H1 (cell line): Measurements from ENCODE around the gene AGRN. TPM values are rescaled to one million over a fixed set of nuclear protein-coding genes. Genes with fewer than 3 reads are reported as not detected.

Experiments used
- E2F6 ChIP-seq: IDR thresholded peaks from 2 replicates; pipeline ENCODE4 v1.6.1; 2012; ENCODE audit warnings: inconsistent platforms
- NRF1 ChIP-seq: IDR thresholded peaks from 2 replicates; pipeline ENCODE4 v1.6.1; 2011; ENCODE audit warnings: mild to moderate bottlenecking, low read depth, low read length, improper control_type of control experiment
- SIX5 ChIP-seq: IDR thresholded peaks from 2 replicates; pipeline ENCODE4 v1.6.1; 2011; ENCODE audit warnings: mild to moderate bottlenecking, low read depth, low read length
- SRF ChIP-seq: IDR thresholded peaks from 2 replicates; pipeline ENCODE4 v1.6.1; 2011; ENCODE audit warnings: mild to moderate bottlenecking, low read depth, low read length, moderate library complexity
- polyA plus RNA-seq, 7 experiments: library from polyadenylated mRNA; depleted of rRNA in 3 of 7; stranded (reverse) in 5 of 7; unstranded in 2 of 7; fragments of >200 nt in 5 of 7; fragments of 200-250 nt in 2 of 7; gene quantifications; 1 replicate in 5 of 7; 2 replicates in 1 of 7; 4 replicates in 1 of 7; pipeline versions ENCODE4 v1.2.1 to v1.2.3, GENCODE V29; 2011 to 2013; ENCODE audit warnings: missing spikeins in 2 of 7, mixed read lengths in 2 of 7
- total RNA-seq: library from RNA; stranded (reverse); fragmentation: NEBNext Ultra II Directional; extraction: Animal tissue kit (Norgen Biotek cat#: 25700); gene quantifications from 2 replicates; pipeline ENCODE4 v1.2.1, GENCODE V29; 2021

The AGRN gene
- total and polyA plus RNA-seq, 2 of the 8 experiments (the other 6 are each of a cell fraction or from before 2014, with no cell fraction given): 52.3 to 155 TPM

- TF ChIP-seq SRF: no peak
- no peak for TF ChIP-seq NRF1
- no peak for TF ChIP-seq SIX5
- TF ChIP-seq E2F6: peak; percentile 85
Measured at GRCh38 chr1:1041092-1041523, 21.2 kb downstream of the AGRN start (continued).
